Thoracic aorta (tissue), 2 donors: Measurements from ENCODE around the gene SLC37A3. TPM values are rescaled to one million over a fixed set of nuclear protein-coding genes. Genes with fewer than 3 reads are reported as not detected.
"Not testable (repeated sequence)": the region's sequence is repeated elsewhere in the genome, so short reads cannot be mapped to it uniquely, and the experiment has no call there.

Source experiments
- ATAC-seq: fragments of 150-250 bp; one replicate; pipeline ENCODE4 v1.8.0; 2017; ENCODE audit warnings: low read depth; ENCODE audit not compliant: insufficient number of reproducible peaks, low FRiP score
- DNase-seq: peaks from one replicate; pipeline ENCODE4 v3.0.0-alpha.2; 2020; ENCODE audit warnings: low spot score
- H3K27ac ChIP-seq, 2 donors: fragments of 200-600 bp; sonication (generic); 1 replicate in 1 of 2; 2 replicates in 1 of 2; pipeline ENCODE4 v1.5.1; 2016; ENCODE audit warnings: mild to moderate bottlenecking in 2 of 2, moderate library complexity in 2 of 2
- H3K27me3 ChIP-seq: fragments of 200-600 bp; sonication (generic); replicated peaks from 2 replicates; pipeline ENCODE4 v1.6.0; 2016; ENCODE audit warnings: mild to moderate bottlenecking; ENCODE audit not compliant: insufficient read depth
- H3K36me3 ChIP-seq: fragments of 200-600 bp; sonication (generic); one replicate; pipeline ENCODE4 v1.5.1; 2016
- H3K4me1 ChIP-seq, 2 donors: fragments of 200-600 bp; sonication (generic); 1 replicate in 1 of 2; 2 replicates in 1 of 2; pipeline versions ENCODE4 v1.5.1 to v1.6.0; 2016; ENCODE audit warnings: low read depth in 2 of 2, mild to moderate bottlenecking in 1 of 2; ENCODE audit not compliant: control insufficient read depth in 1 of 2
- H3K4me3 ChIP-seq: fragments of 200-600 bp; sonication (generic); 2 replicates; pipeline ENCODE4 v1.5.1; 2016; ENCODE audit warnings: mild to moderate bottlenecking
- H3K9me3 ChIP-seq: fragments of 200-600 bp; sonication (generic); 2 replicates; pipeline ENCODE4 v1.5.1; 2016
- total RNA-seq, 2 donors: library from RNA; depleted of rRNA; stranded (reverse); fragments of >200 nt; gene quantifications; one replicate each; pipeline versions ENCODE4 v1.1.0 to v1.2.3, GENCODE V29; 2016
- TF ChIP-seq, protein P1 (sequence below): fragments of 200-600 bp; sonication (generic); IDR thresholded peaks from one replicate; pipeline ENCODE4 v1.5.1; 2019; ENCODE audit warnings: antibody characterized with exemption

SLC37A3 gene
- total RNA-seq, 2 donors from 2014 or later, result 66.5 to 83.2 TPM

- DNase-seq, result no peak
- H3K36me3 ChIP-seq, result peaks cover 5% of the 10 kb centered on the region
- no peak for ATAC-seq
- no peak overlapping the region for H3K4me3 ChIP-seq
- H3K4me1 ChIP-seq, result no peaks in the 10 kb centered on the region
- H3K27me3 ChIP-seq, result no peaks in the 10 kb centered on the region
- no peaks in the 10 kb centered on the region for H3K9me3 ChIP-seq
- H3K27ac ChIP-seq, result no peak overlapping the region
- TF ChIP-seq, protein P1, sequence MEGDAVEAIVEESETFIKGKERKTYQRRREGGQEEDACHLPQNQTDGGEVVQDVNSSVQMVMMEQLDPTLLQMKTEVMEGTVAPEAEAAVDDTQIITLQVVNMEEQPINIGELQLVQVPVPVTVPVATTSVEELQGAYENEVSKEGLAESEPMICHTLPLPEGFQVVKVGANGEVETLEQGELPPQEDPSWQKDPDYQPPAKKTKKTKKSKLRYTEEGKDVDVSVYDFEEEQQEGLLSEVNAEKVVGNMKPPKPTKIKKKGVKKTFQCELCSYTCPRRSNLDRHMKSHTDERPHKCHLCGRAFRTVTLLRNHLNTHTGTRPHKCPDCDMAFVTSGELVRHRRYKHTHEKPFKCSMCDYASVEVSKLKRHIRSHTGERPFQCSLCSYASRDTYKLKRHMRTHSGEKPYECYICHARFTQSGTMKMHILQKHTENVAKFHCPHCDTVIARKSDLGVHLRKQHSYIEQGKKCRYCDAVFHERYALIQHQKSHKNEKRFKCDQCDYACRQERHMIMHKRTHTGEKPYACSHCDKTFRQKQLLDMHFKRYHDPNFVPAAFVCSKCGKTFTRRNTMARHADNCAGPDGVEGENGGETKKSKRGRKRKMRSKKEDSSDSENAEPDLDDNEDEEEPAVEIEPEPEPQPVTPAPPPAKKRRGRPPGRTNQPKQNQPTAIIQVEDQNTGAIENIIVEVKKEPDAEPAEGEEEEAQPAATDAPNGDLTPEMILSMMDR, result no peak
Measured at GRCh38 chr7:140345426-140345825, 52.9 kb downstream of the SLC37A3 start.

DNA sequence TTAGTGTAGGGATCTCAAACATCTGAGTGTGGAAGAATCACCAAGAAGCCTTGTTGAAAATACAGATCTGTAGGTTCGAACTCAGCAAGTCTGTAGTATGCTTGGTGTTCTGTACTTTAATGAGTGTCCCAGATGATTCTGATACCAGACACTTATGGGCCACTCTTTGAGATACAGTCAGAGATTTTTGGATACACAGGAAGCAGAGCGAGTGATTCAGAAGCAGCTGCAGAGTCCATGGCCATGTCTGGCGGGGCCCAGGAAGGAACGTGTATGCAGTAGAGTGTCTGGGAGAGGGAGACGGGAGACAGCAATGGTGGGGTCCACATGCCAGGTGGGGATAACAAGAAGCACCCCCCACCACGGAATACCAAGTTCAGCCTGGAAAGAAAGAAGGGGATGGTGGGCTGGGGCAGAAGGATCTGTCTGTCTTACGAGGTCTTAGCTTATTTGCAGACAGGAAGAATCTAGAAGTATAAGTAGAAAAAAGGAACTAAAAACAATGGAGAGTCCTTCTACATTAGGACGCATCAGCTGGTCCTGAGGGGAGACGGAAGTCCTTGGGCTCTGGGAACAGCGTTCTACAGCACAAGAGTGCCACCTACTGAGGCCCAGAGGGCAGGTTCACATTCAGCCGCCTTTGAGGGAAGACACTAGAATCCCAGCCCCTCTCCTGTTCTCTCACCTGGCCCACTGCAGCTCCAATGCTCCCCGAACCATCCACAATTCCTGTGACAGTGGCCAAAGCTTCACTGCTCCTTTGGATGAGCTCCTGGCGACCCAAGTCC lies 55.4 kb downstream of the SLC37A3 start:
- Histone ChIP-seq H3K27ac (no peak overlapping the region), H3K9me3 (no peaks in the 10 kb centered on the region), H3K4me1 (no peaks in the 10 kb centered on the region), H3K27me3 (no peaks in the 10 kb centered on the region), H3K36me3 (peaks cover 8% of the 10 kb centered on the region), H3K4me3 (no peak overlapping the region)
- TF ChIP-seq, protein P1, result no peak
- no peak for ATAC-seq
- no peak for DNase-seq

DNA sequence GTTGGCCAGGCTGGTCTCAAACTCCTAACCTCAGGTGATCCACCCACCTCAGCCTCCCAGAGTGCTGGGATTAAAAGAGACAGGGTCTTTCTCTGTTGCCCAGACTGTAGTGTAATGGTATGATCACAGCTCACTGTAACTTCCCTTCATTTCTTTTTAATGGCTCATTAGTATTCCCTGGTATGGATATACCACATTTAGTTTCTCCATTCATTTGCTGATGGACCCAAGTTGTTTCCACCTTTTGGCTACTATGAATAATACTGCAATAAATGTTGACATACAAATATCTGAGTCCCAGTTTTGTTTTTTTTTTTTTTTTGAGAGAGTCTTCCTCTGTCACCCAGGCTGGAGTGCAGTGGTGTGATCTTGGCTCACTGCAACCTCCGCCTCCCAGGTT lies 59.4 kb downstream of the SLC37A3 start:
- not testable (repeated sequence) for ATAC-seq
- peaks cover 21% of the 10 kb centered on the region for H3K36me3 ChIP-seq

GRCh38 chr7:140334341-140335057 lies 63.8 kb downstream of the SLC37A3 start:
- Histone ChIP-seq H3K9me3 (no peaks in the 10 kb centered on the region), H3K4me1 (no peaks in the 10 kb centered on the region), H3K27ac (no peak overlapping the region), H3K27me3 (no peaks in the 10 kb centered on the region), H3K36me3 (peaks cover 13% of the 10 kb centered on the region), H3K4me3 (no peak overlapping the region)
- ATAC-seq (no peak), DNase-seq (no peak)
- TF ChIP-seq, protein P1, result no peak

More for the DNA sequence above, 59.4 kb downstream of the SLC37A3 start:
- H3K27ac ChIP-seq, H3K27me3 ChIP-seq, H3K4me1 ChIP-seq, H3K9me3 ChIP-seq, DNase-seq, H3K4me3 ChIP-seq: not testable (repeated sequence)

GRCh38 chr7:140333686-140334085 lies 64.6 kb downstream of the SLC37A3 start:
- H3K4me3 ChIP-seq, result no peak overlapping the region
- no peak overlapping the region for H3K27ac ChIP-seq
- ATAC-seq, result no peak
- H3K9me3 ChIP-seq, result no peaks in the 10 kb centered on the region
- TF ChIP-seq, protein P1, result no peak
- DNase-seq, result no peak
- H3K36me3 ChIP-seq, result peaks cover 13% of the 10 kb centered on the region
- H3K4me1 ChIP-seq, result no peaks in the 10 kb centered on the region
- H3K27me3 ChIP-seq, result no peaks in the 10 kb centered on the region
